IMR-90 (cell line): ENCODE results near the gene SYNE2. TPM values are rescaled to one million over a fixed set of nuclear protein-coding genes. Genes with fewer than 3 reads are reported as not detected.

ENCODE experiments used
- ATAC-seq: fragments of 200-7000 bp; cut with Tn5 transposase; 2 replicates; pipeline ENCODE4 v1.9.1; 2020; ENCODE audit warnings: low read depth, mild to moderate bottlenecking, moderate library complexity
- BruUV-seq: library from RNA; stranded (reverse); fragments of 400-500 nt; replicated peaks from 2 replicates; lab custom pipeline; 2021; lab: Mats Ljungman, UMichigan
- CTCF ChIA-PET: fragments of 300-600 bp; formaldehyde crosslinking; extraction: SDS; loops from one replicate; lab custom pipeline; 2021; ENCODE audit warnings: antibody characterized with exemption; lab: Yijun Ruan, JAX
- POLR2A ChIA-PET: fragments of 300-600 bp; sonication (Branson Sonifier 250); formaldehyde crosslinking; loops from one replicate; lab custom pipeline; 2022; ENCODE audit warnings: antibody characterized with exemption; ENCODE audit not compliant: unreplicated experiment; lab: Charles Lee
- DNase-seq: peaks from one replicate; pipeline ENCODE4 v3.0.0; 2013
- H2AFZ ChIP-seq: replicated peaks from 2 replicates; pipeline ENCODE3; 2013; ENCODE audit warnings: low read length, mild to moderate bottlenecking; ENCODE audit not compliant: poor library complexity
- H2AK5ac ChIP-seq: 2 replicates; pipeline ENCODE4 v1.6.1; 2013; ENCODE audit warnings: low read depth, low read length, inconsistent platforms
- H2AK9ac ChIP-seq: replicated peaks from 2 replicates; pipeline ENCODE3; 2013; ENCODE audit warnings: mild to moderate bottlenecking, low read depth, low read length, moderate library complexity; ENCODE audit not compliant: poor library complexity
- H2BK120ac ChIP-seq: 2 replicates; pipeline ENCODE4 v1.6.1; 2013; ENCODE audit warnings: low read depth, low read length, inconsistent platforms
- H2BK15ac ChIP-seq: 3 replicates; pipeline ENCODE4 v1.6.1; 2013; ENCODE audit warnings: low read depth, low read length, inconsistent platforms
- H2BK20ac ChIP-seq: 2 replicates; pipeline ENCODE4 v1.6.1; 2013; ENCODE audit warnings: low read depth, mild to moderate bottlenecking, inconsistent platforms, low read length, moderate library complexity
- H2BK5ac ChIP-seq: 2 replicates; pipeline ENCODE4 v1.6.1; 2013; ENCODE audit warnings: mild to moderate bottlenecking, low read depth, low read length, inconsistent platforms; ENCODE audit not compliant: poor library complexity, severe bottlenecking
- H3K14ac ChIP-seq: replicated peaks from 2 replicates; pipeline ENCODE4 v1.6.1; 2013; ENCODE audit warnings: low read depth, low read length, inconsistent platforms
- H3K18ac ChIP-seq: 2 replicates; pipeline ENCODE4 v1.6.1; 2013; ENCODE audit warnings: low read depth, low read length, control low read depth
- H3K23ac ChIP-seq: 2 replicates; pipeline ENCODE4 v1.6.1; 2013; ENCODE audit warnings: low read depth, low read length, inconsistent platforms
- H3K27ac ChIP-seq: 2 replicates; pipeline ENCODE4 v1.5.1; 2013; ENCODE audit warnings: mild to moderate bottlenecking, control low read depth, low read length; ENCODE audit not compliant: insufficient read depth
- H3K27me3 ChIP-seq: 2 replicates; pipeline ENCODE4 v1.6.1; 2013; ENCODE audit warnings: low read length; ENCODE audit not compliant: control insufficient read depth, insufficient read depth
- H3K36me3 ChIP-seq: 2 replicates; pipeline ENCODE4 v1.6.1; 2013; ENCODE audit warnings: low read length, mixed read lengths; ENCODE audit not compliant: control insufficient read depth, insufficient read depth
- H3K4ac ChIP-seq: 2 replicates; pipeline ENCODE4 v1.6.1; 2013; ENCODE audit warnings: low read depth, low read length, inconsistent platforms
- H3K4me1 ChIP-seq: 2 replicates; pipeline ENCODE4 v1.6.1; 2013; ENCODE audit warnings: low read length, mixed read lengths; ENCODE audit not compliant: control insufficient read depth, insufficient read depth
- H3K4me2 ChIP-seq: 2 replicates; pipeline ENCODE4 v1.6.1; 2013; ENCODE audit warnings: low read depth, mild to moderate bottlenecking, control low read depth, low read length, moderate library complexity
- H3K4me3 ChIP-seq: 2 replicates; pipeline ENCODE4 v1.5.1; 2013; ENCODE audit warnings: low read depth, mild to moderate bottlenecking, control low read depth, low read length, moderate library complexity; ENCODE audit not compliant: insufficient read depth
- H3K56ac ChIP-seq: 2 replicates; pipeline ENCODE4 v1.6.1; 2013; ENCODE audit warnings: low read length, inconsistent platforms; ENCODE audit not compliant: insufficient read depth; ENCODE audit errors: extremely low read depth
- H3K79me1 ChIP-seq, 2 experiments: 2 replicates each; pipeline ENCODE4 v1.6.1; 2013; ENCODE audit warnings: low read length in 2 of 2, inconsistent platforms in 1 of 2, low read depth in 1 of 2
- H3K9ac ChIP-seq: 2 replicates; pipeline ENCODE4 v1.6.1; 2013; ENCODE audit warnings: low read depth, low read length, control low read depth
- H3K9me1 ChIP-seq: 2 replicates; pipeline ENCODE4 v1.6.1; 2013; ENCODE audit warnings: low read length, inconsistent platforms; ENCODE audit not compliant: insufficient read depth
- H3K9me3 ChIP-seq: 2 replicates; pipeline ENCODE4 v1.6.1; 2013; ENCODE audit warnings: low read length; ENCODE audit not compliant: control insufficient read depth, insufficient read depth
- H4K20me1 ChIP-seq: 2 replicates; pipeline ENCODE4 v1.6.1; 2013; ENCODE audit warnings: low read length, inconsistent platforms; ENCODE audit not compliant: insufficient read depth
- H4K5ac ChIP-seq: 2 replicates; pipeline ENCODE4 v1.6.1; 2013; ENCODE audit warnings: mild to moderate bottlenecking, low read depth, low read length, control low read depth
- H4K8ac ChIP-seq, 2 experiments: 2 replicates each; pipeline ENCODE4 v1.6.1; 2013; ENCODE audit warnings: low read depth in 2 of 2, low read length in 2 of 2, control low read depth in 1 of 2, inconsistent platforms in 1 of 2
- H4K91ac ChIP-seq: 2 replicates; pipeline ENCODE4 v1.6.1; 2013; ENCODE audit warnings: low read depth, low read length, inconsistent platforms; ENCODE audit not compliant: insufficient read depth
- CEBPB ChIP-seq: IDR thresholded peaks from 2 replicates; pipeline ENCODE4 v1.6.1; 2012; ENCODE audit warnings: low read depth, low read length, improper control_type of control experiment
- MAZ ChIP-seq: IDR thresholded peaks from 2 replicates; pipeline ENCODE4 v1.6.1; 2012; ENCODE audit warnings: low read depth, mild to moderate bottlenecking, low read length, improper control_type of control experiment, moderate library complexity, borderline replicate concordance
- WGBS, 2 experiments: methylation state at CpG; one replicate each; pipeline versions ENCODE4 v1.1.5 to v1.1.7; 2013; ENCODE audit warnings: missing lambda C conversion rate in 2 of 2; ENCODE audit not compliant: insufficient read length in 1 of 2; ENCODE audit errors: extremely low coverage in 2 of 2; 5-methylcytosine and 5-hydroxymethylcytosine counted together
- dilution Hi-C: fragments of 300-500 bp; cut with HindIII; formaldehyde crosslinking; loops from one replicate; pipeline ENCODE4 v1.14.3; 2018; ENCODE audit warnings: low sequenced_read_pairs; ENCODE audit not compliant: unreplicated experiment
- in situ Hi-C: fragments of 300-500 bp; cut with MboI; formaldehyde crosslinking; loops from 3 replicates; pipeline ENCODE4 v1.14.3; 2019; ENCODE audit warnings: low sequenced_read_pairs, inconsistent platforms, mixed read lengths
- intact Hi-C: fragments of 100-400 bp; cut with micrococcal nuclease; formaldehyde crosslinking; loops from 2 replicates; pipeline ENCODE4 v1.10.0; 2022
- polyA plus RNA-seq, 3 experiments: library from polyadenylated mRNA; depleted of rRNA; stranded (reverse); fragments of >200 nt; gene quantifications; 2 replicates each; pipeline ENCODE4 v1.2.3, GENCODE V29; 2012; ENCODE audit warnings: low replicate concordance in 1 of 3
- total RNA-seq: library from RNA; depleted of rRNA; stranded (reverse); fragments of >200 nt; gene quantifications from 2 replicates; pipeline ENCODE4 v1.2.3, GENCODE V29; 2012

Gene SYNE2
- total and polyA plus RNA-seq, 2 of the 4 experiments (the other 2 are of a cell fraction): 5.2 to 28.9 TPM

GRCh38 chr14:64053694-64054669 lies 201.2 kb downstream of the SYNE2 start:
- Histone ChIP-seq H3K9ac (no peak overlapping the region), H4K5ac (no peak overlapping the region), H3K4me3 (no peak overlapping the region), H3K23ac (no peak overlapping the region), H3K14ac (no peak overlapping the region), H2AK5ac (no peak overlapping the region), H2BK20ac (no peak overlapping the region), H2AFZ (no peak overlapping the region), H3K27me3 (no peaks in the 10 kb centered on the region), H3K79me1 (no peaks in the 10 kb centered on the region), H3K56ac (no peak overlapping the region), H3K27ac (no peak overlapping the region), H4K20me1 (no peaks in the 10 kb centered on the region), H2AK9ac (peak overlapping the region; percentile 45), H2BK120ac (no peak overlapping the region), H3K4me1 (no peaks in the 10 kb centered on the region), H3K36me3 (no peaks in the 10 kb centered on the region; the same call in 1 of the 2 replicates), H3K4ac (no peak overlapping the region), H3K18ac (no peak overlapping the region), H3K9me1 (no peaks in the 10 kb centered on the region), H2BK15ac (no peak overlapping the region), H4K91ac (no peak overlapping the region), H3K4me2 (no peak overlapping the region), H2BK5ac (no peak overlapping the region), H3K9me3 (no peaks in the 10 kb centered on the region), H4K8ac (no peak overlapping the region)
- peak; percentile 51 for ATAC-seq
- dilution Hi-C loops: no loop called here
- DNase-seq: peak; percentile 34
- TF ChIP-seq MAZ (no peak), CEBPB (peak; percentile 50)
- CTCF ChIA-PET: interaction anchor here (0.6 to 1.3 kb wide), 3 partner anchors 170 to 278 kb away, joined by 3 read pairs; no protein-coding TSS in a partner anchor
- in situ Hi-C loops: no loop called here
- BruUV-seq: no TSS peak
- WGBS, 2 experiments: 100% methylated on average over 2 of the region's 10 CpGs; no CpG with 5 or more reads in 1 of the 2 experiments
- intact Hi-C loops: no loop called here
- POLR2A ChIA-PET: no interaction called here
